ENCODE measurements around the gene RTN1.

Gene RTN1

GRCh38 chr14:59728304-59728703 lies 142.3 kb downstream of the RTN1 start:
- no peak for TF ChIP-seq CTCF (IDR thresholded peaks at IDR 0.05)

GRCh38 chr14:59727073-59727661 lies 143.4 kb downstream of the RTN1 start:
- no peak for TF ChIP-seq CTCF (IDR thresholded peaks at IDR 0.05)

- no peak for TF ChIP-seq CTCF (IDR thresholded peaks at IDR 0.05)
Measured at GRCh38 chr14:59711080-59711479, 159.5 kb downstream of the RTN1 start.

- peak; percentile 61 for TF ChIP-seq CTCF (IDR thresholded peaks at IDR 0.05)
Measured at GRCh38 chr14:59707778-59708561, 162.6 kb downstream of the RTN1 start.

GRCh38 chr14:59705866-59706265 lies 164.7 kb downstream of the RTN1 start:
- TF ChIP-seq CTCF (IDR thresholded peaks at IDR 0.05), result no peak

- TF ChIP-seq CTCF (IDR thresholded peaks at IDR 0.05), result no peak
Measured at GRCh38 chr14:59705245-59705644, 165.3 kb downstream of the RTN1 start.

- no peak for TF ChIP-seq CTCF (IDR thresholded peaks at IDR 0.05)
Measured at GRCh38 chr14:59704054-59704645, 166.4 kb downstream of the RTN1 start.

Measured in LNCAP (cell line).